HepG2 (cell line): ENCODE measurements around the gene SNRNP200. TPM values are rescaled to one million over a fixed set of nuclear protein-coding genes. Genes with fewer than 3 reads are reported as not detected.
A peak's percentile ranks its signal among the peaks of the same experiment; 100 is the strongest.

Source experiments
- ARNTL ChIP-seq: sonication (generic); formaldehyde crosslinking; IDR thresholded peaks from 2 replicates; pipeline ENCODE4 v1.4.0; 2020; ENCODE audit warnings: mild to moderate bottlenecking, missing genetic modification reagents
- HNRNPH1 ChIP-seq: fragments of 200-400 bp; formaldehyde crosslinking; optimal IDR thresholded peaks from 2 replicates; pipeline ENCODE3; 2017; ENCODE audit warnings: mild to moderate bottlenecking, low read depth, low read length
- HNRNPK ChIP-seq: fragments of 200-400 bp; formaldehyde crosslinking; IDR thresholded peaks from 2 replicates; pipeline ENCODE4 v1.6.1; 2018; ENCODE audit warnings: low read length, low read depth, moderate library complexity, mild to moderate bottlenecking; ENCODE audit not compliant: poor library complexity, severe bottlenecking
- KDM6A ChIP-seq: IDR thresholded peaks from 2 replicates; pipeline ENCODE4 v1.6.1; 2016; ENCODE audit warnings: low read depth
- KMT2B ChIP-seq: IDR thresholded peaks from 2 replicates; pipeline ENCODE4 v1.6.1; 2016; ENCODE audit warnings: missing genetic modification reagents, missing compliant biosample characterization
- LCORL ChIP-seq, 2 experiments: fragments of 450-650 bp in 1 of 2; sonication (generic) in 1 of 2; formaldehyde crosslinking in 1 of 2; IDR thresholded peaks; 2 replicates each; pipeline versions ENCODE4 v1.5.0 to v1.6.1; 2017 to 2020; ENCODE audit warnings: antibody characterized with exemption in 1 of 2, missing genetic modification reagents in 1 of 2
- MBD4 ChIP-seq: IDR thresholded peaks from 2 replicates; pipeline ENCODE4 v1.6.1; 2012; ENCODE audit warnings: low read length, inconsistent platforms, borderline replicate concordance
- MEIS1 ChIP-seq: sonication (generic); formaldehyde crosslinking; IDR thresholded peaks from 2 replicates; pipeline ENCODE4 v1.9.0; 2021; ENCODE audit warnings: mild to moderate bottlenecking, missing genetic modification reagents, moderate library complexity, borderline replicate concordance
- RAD51 ChIP-seq: fragments of 450-650 bp; IDR thresholded peaks from 2 replicates; pipeline ENCODE4 v1.6.1; 2016; ENCODE audit warnings: borderline replicate concordance
- RFXANK ChIP-seq: IDR thresholded peaks from 2 replicates; pipeline ENCODE4 v1.6.1; 2016
- RFXAP ChIP-seq: sonication (generic); formaldehyde crosslinking; IDR thresholded peaks from 2 replicates; pipeline ENCODE4 v1.4.0; 2020; ENCODE audit warnings: missing genetic modification reagents, borderline replicate concordance
- UBTF ChIP-seq: sonication (generic); formaldehyde crosslinking; IDR thresholded peaks from 2 replicates; pipeline ENCODE4 v1.4.0; 2020; ENCODE audit warnings: mild to moderate bottlenecking, missing genetic modification reagents
- ZFP90 ChIP-seq: sonication (generic); formaldehyde crosslinking; IDR thresholded peaks from 2 replicates; pipeline ENCODE4 v1.8.0; 2022; ENCODE audit warnings: missing genetic modification reagents, mild to moderate bottlenecking, inconsistent platforms, borderline replicate concordance
- ZNF232 ChIP-seq: sonication (generic); formaldehyde crosslinking; IDR thresholded peaks from 2 replicates; pipeline ENCODE4 v1.4.0; 2020; ENCODE audit warnings: missing genetic modification reagents, borderline replicate concordance
- ZNF234 ChIP-seq: sonication (generic); formaldehyde crosslinking; conservative IDR thresholded peaks from 2 replicates; pipeline ENCODE4 v1.5.1; 2020; ENCODE audit warnings: mild to moderate bottlenecking, missing genetic modification reagents
- ZNF253 ChIP-seq: sonication (generic); formaldehyde crosslinking; IDR thresholded peaks from 2 replicates; pipeline ENCODE4 v1.8.0; 2022; ENCODE audit warnings: mild to moderate bottlenecking, missing genetic modification reagents, borderline replicate concordance
- ZNF605 ChIP-seq: sonication (generic); formaldehyde crosslinking; IDR thresholded peaks from 2 replicates; pipeline ENCODE4 v1.8.0; 2022; ENCODE audit warnings: mild to moderate bottlenecking, missing genetic modification reagents
- polyA plus RNA-seq, 8 experiments: library from polyadenylated mRNA; depleted of rRNA in 3 of 8; stranded (reverse) in 7 of 8; unstranded in 1 of 8; fragments of >200 nt; fragmentation: Illumina TruSeq in 4 of 8; extraction: Trizol in 4 of 8; gene quantifications; 2 replicates each; pipeline versions ENCODE4 v1.2.1 to v1.2.3, GENCODE V29; 2011 to 2016; ENCODE audit warnings: low read depth in 4 of 8, missing spikeins in 1 of 8, mixed read lengths in 1 of 8; ENCODE audit not compliant: insufficient read depth in 1 of 8
- total RNA-seq, 5 experiments: library from RNA; depleted of rRNA; stranded (reverse); fragments of >200 nt; fragmentation: Illumina TruSeq; extraction: Trizol; gene quantifications; 2 replicates each; pipeline ENCODE4 v1.2.3, GENCODE V29; 2016; ENCODE audit warnings: low read depth in 1 of 5
- TF ChIP-seq, protein P1 (sequence below): sonication (generic); formaldehyde crosslinking; IDR thresholded peaks from 2 replicates; pipeline ENCODE4 v1.5.1; 2020; ENCODE audit warnings: mild to moderate bottlenecking, missing genetic modification reagents, borderline replicate concordance
- TF ChIP-seq, protein P2 (sequence below): sonication (generic); formaldehyde crosslinking; IDR thresholded peaks from 2 replicates; pipeline ENCODE4 v1.8.1; 2023; ENCODE audit warnings: mild to moderate bottlenecking, missing genetic modification reagents

The SNRNP200 gene
- total and polyA plus RNA-seq, 2 of the 13 experiments (the other 11 are each of a cell fraction or from before 2014, with no cell fraction given), result 99.0 to 232 TPM

DNA sequence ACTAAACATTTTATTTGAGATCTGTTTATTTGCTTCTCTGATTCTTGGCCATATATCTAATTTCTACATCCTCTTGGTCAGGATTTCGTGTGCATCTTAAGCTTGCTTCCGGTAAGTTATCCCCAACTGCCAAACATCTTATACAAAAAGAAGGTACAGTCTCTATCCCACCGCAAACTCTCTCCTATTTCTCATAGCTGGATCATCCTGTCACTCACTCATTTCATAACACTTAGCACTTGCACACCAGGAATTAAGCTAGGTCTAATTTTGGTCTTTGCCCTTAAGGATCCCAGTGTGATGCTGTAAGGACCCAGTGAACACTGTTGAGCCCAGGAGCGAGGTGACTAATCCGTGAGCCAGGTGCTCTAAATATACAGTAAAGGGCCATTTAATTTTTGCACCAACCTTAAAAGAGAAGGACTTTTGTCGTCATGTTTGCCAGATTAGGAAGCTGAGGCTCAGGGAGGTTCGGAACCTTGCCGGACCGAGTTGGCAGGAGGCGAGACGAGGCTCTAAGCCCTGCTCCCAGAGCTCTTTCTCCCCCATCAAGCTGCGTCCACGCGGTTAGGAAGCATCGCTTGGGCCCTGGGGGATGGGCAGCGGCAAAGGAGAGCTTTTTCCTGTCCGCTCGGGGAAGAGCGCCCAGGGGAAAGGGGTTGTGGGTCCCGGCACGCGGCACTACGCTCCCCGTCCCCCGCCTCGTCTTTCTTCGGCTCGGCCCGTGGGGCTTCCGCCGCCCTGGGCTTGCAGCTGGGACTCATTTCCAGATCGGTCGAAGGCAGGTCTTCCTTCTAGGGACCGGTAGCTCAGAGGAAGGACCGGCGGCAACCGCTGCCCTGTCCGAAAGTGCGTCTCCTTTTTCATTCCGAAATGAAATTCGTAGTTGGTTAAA is 15.6 kb upstream of the SNRNP200 start (continued):
- TF ChIP-seq, protein P1, sequence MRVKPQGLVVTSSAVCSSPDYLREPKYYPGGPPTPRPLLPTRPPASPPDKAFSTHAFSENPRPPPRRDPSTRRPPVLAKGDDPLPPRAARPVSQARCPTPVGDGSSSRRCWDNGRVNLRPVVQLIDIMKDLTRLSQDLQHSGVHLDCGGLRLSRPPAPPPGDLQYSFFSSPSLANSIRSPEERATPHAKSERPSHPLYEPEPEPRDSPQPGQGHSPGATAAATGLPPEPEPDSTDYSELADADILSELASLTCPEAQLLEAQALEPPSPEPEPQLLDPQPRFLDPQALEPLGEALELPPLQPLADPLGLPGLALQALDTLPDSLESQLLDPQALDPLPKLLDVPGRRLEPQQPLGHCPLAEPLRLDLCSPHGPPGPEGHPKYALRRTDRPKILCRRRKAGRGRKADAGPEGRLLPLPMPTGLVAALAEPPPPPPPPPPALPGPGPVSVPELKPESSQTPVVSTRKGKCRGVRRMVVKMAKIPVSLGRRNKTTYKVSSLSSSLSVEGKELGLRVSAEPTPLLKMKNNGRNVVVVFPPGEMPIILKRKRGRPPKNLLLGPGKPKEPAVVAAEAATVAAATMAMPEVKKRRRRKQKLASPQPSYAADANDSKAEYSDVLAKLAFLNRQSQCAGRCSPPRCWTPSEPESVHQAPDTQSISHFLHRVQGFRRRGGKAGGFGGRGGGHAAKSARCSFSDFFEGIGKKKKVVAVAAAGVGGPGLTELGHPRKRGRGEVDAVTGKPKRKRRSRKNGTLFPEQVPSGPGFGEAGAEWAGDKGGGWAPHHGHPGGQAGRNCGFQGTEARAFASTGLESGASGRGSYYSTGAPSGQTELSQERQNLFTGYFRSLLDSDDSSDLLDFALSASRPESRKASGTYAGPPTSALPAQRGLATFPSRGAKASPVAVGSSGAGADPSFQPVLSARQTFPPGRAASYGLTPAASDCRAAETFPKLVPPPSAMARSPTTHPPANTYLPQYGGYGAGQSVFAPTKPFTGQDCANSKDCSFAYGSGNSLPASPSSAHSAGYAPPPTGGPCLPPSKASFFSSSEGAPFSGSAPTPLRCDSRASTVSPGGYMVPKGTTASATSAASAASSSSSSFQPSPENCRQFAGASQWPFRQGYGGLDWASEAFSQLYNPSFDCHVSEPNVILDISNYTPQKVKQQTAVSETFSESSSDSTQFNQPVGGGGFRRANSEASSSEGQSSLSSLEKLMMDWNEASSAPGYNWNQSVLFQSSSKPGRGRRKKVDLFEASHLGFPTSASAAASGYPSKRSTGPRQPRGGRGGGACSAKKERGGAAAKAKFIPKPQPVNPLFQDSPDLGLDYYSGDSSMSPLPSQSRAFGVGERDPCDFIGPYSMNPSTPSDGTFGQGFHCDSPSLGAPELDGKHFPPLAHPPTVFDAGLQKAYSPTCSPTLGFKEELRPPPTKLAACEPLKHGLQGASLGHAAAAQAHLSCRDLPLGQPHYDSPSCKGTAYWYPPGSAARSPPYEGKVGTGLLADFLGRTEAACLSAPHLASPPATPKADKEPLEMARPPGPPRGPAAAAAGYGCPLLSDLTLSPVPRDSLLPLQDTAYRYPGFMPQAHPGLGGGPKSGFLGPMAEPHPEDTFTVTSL (CRISPR knock-in tag), result no peak
- TF ChIP-seq KMT2B (CRISPR knock-in tag) (no peak; the same call in 1 of the 2 replicates), HNRNPK (no peak), MEIS1 (no peak), LCORL (IDR thresholded peaks at IDR 0.05) (no peak), LCORL (CRISPR knock-in tag; IDR thresholded peaks at IDR 0.05) (no peak; the same call in 1 of the 2 replicates), RFXAP (CRISPR knock-in tag) (no peak), HNRNPH1 (no peak), UBTF (CRISPR knock-in tag) (peak; percentile 55), RAD51 (no peak), MBD4 (no peak), ZNF232 (no peak), ARNTL (CRISPR knock-in tag) (no peak), ZFP90 (CRISPR knock-in tag) (no peak; the same call in 1 of the 2 replicates), RFXANK (CRISPR knock-in tag) (no peak), KDM6A (no peak), ZNF253 (CRISPR knock-in tag) (0 out of 2 replicates have a peak, but pooled peaks have one; percentile 73), ZNF605 (peak; percentile 60; the same call in 1 of the 2 replicates), ZNF234 (CRISPR knock-in tag) (0 out of 2 replicates have a peak, but pooled peaks have one; percentile 79)
- TF ChIP-seq, protein P2, sequence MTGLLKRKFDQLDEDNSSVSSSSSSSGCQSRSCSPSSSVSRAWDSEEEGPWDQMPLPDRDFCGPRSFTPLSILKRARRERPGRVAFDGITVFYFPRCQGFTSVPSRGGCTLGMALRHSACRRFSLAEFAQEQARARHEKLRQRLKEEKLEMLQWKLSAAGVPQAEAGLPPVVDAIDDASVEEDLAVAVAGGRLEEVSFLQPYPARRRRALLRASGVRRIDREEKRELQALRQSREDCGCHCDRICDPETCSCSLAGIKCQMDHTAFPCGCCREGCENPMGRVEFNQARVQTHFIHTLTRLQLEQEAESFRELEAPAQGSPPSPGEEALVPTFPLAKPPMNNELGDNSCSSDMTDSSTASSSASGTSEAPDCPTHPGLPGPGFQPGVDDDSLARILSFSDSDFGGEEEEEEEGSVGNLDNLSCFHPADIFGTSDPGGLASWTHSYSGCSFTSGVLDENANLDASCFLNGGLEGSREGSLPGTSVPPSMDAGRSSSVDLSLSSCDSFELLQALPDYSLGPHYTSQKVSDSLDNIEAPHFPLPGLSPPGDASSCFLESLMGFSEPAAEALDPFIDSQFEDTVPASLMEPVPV (CRISPR knock-in tag), result 0 out of 2 replicates have a peak, but pooled peaks have one; percentile 53
